HG03159 (cell line): ENCODE data around the gene GH1.
"Not testable (repeated sequence)": the region's sequence is repeated elsewhere in the genome, so short reads cannot be mapped to it uniquely, and the experiment has no call there.

ENCODE experiments used
- ATAC-seq: cut with Tn5 transposase; IDR thresholded peaks from one replicate; pipeline ENCODE4 v1.9.1; 2021; ENCODE audit warnings: mild to moderate bottlenecking, moderate library complexity; ENCODE audit not compliant: unreplicated experiment

Gene GH1

GRCh38 chr17:63898899-63899798 lies 19.5 kb downstream of the GH1 start:
- not testable (repeated sequence) for ATAC-seq

- not testable (repeated sequence) for ATAC-seq
These were observed 21.9 kb downstream of the GH1 start, which contains the start of gene CSH1 for GRCh38 chr17:63896524-63897354. Gene CSH1, minus strand, starts transcription at chr17:63896574. Its CDS starts 63 bp downstream, at chr17:63896511.

- not testable (repeated sequence) for ATAC-seq
These were observed 23.8 kb downstream of the GH1 start for GRCh38 chr17:63894821-63895220.

- ATAC-seq: not testable (repeated sequence)
These were observed 24.6 kb downstream of the GH1 start for GRCh38 chr17:63894021-63894420.

GRCh38 chr17:63892316-63893037 lies 26.2 kb downstream of the GH1 start:
- ATAC-seq: not testable (repeated sequence)

- ATAC-seq: not testable (repeated sequence)
These were observed 29.4 kb downstream of the GH1 start for GRCh38 chr17:63889026-63889848.

GRCh38 chr17:63885119-63885518 lies 33.5 kb downstream of the GH1 start:
- ATAC-seq: not testable (repeated sequence)

GRCh38 chr17:63882626-63883126 lies 36.0 kb downstream of the GH1 start:
- not testable (repeated sequence) for ATAC-seq

- ATAC-seq: no peak
These were observed 36.6 kb downstream of the GH1 start, which contains the start of gene GH2 for GRCh38 chr17:63881935-63882601. Gene GH2, minus strand, starts transcription at chr17:63881944. Its CDS starts 143 bp downstream, at chr17:63881801.

- not testable (repeated sequence) for ATAC-seq
These were observed 37.3 kb downstream of the GH1 start for GRCh38 chr17:63881337-63881736.

GRCh38 chr17:63880706-63881105 lies 37.9 kb downstream of the GH1 start:
- no peak for ATAC-seq

- not testable (repeated sequence) for ATAC-seq
These were observed 40.2 kb downstream of the GH1 start for GRCh38 chr17:63878413-63878812.

- not testable (repeated sequence) for ATAC-seq
These were observed 43.9 kb downstream of the GH1 start for GRCh38 chr17:63874693-63875092.

- not testable (repeated sequence) for ATAC-seq
These were observed 44.5 kb downstream of the GH1 start for GRCh38 chr17:63874061-63874626.

GRCh38 chr17:63873577-63873976 lies 45.1 kb downstream of the GH1 start, which contains the start of gene CSH2:
Gene CSH2, minus strand, starts transcription at chr17:63873677. Its CDS starts 63 bp downstream, at chr17:63873614.
- not testable (repeated sequence) for ATAC-seq

GRCh38 chr17:63871646-63872365 lies 46.8 kb downstream of the GH1 start:
- ATAC-seq: not testable (repeated sequence)

GRCh38 chr17:63870292-63870665 lies 48.4 kb downstream of the GH1 start:
- ATAC-seq: not testable (repeated sequence)
